ENCODE data around the gene CFDP1. TPM values are rescaled to one million over a fixed set of nuclear protein-coding genes. Genes with fewer than 3 reads are reported as not detected.

The CFDP1 gene
- total and polyA plus RNA-seq, 2 of the 13 experiments (the other 11 are each of a cell fraction or from before 2014, with no cell fraction given) = 78.6 to 153 TPM

- TF ChIP-seq, protein P1, sequence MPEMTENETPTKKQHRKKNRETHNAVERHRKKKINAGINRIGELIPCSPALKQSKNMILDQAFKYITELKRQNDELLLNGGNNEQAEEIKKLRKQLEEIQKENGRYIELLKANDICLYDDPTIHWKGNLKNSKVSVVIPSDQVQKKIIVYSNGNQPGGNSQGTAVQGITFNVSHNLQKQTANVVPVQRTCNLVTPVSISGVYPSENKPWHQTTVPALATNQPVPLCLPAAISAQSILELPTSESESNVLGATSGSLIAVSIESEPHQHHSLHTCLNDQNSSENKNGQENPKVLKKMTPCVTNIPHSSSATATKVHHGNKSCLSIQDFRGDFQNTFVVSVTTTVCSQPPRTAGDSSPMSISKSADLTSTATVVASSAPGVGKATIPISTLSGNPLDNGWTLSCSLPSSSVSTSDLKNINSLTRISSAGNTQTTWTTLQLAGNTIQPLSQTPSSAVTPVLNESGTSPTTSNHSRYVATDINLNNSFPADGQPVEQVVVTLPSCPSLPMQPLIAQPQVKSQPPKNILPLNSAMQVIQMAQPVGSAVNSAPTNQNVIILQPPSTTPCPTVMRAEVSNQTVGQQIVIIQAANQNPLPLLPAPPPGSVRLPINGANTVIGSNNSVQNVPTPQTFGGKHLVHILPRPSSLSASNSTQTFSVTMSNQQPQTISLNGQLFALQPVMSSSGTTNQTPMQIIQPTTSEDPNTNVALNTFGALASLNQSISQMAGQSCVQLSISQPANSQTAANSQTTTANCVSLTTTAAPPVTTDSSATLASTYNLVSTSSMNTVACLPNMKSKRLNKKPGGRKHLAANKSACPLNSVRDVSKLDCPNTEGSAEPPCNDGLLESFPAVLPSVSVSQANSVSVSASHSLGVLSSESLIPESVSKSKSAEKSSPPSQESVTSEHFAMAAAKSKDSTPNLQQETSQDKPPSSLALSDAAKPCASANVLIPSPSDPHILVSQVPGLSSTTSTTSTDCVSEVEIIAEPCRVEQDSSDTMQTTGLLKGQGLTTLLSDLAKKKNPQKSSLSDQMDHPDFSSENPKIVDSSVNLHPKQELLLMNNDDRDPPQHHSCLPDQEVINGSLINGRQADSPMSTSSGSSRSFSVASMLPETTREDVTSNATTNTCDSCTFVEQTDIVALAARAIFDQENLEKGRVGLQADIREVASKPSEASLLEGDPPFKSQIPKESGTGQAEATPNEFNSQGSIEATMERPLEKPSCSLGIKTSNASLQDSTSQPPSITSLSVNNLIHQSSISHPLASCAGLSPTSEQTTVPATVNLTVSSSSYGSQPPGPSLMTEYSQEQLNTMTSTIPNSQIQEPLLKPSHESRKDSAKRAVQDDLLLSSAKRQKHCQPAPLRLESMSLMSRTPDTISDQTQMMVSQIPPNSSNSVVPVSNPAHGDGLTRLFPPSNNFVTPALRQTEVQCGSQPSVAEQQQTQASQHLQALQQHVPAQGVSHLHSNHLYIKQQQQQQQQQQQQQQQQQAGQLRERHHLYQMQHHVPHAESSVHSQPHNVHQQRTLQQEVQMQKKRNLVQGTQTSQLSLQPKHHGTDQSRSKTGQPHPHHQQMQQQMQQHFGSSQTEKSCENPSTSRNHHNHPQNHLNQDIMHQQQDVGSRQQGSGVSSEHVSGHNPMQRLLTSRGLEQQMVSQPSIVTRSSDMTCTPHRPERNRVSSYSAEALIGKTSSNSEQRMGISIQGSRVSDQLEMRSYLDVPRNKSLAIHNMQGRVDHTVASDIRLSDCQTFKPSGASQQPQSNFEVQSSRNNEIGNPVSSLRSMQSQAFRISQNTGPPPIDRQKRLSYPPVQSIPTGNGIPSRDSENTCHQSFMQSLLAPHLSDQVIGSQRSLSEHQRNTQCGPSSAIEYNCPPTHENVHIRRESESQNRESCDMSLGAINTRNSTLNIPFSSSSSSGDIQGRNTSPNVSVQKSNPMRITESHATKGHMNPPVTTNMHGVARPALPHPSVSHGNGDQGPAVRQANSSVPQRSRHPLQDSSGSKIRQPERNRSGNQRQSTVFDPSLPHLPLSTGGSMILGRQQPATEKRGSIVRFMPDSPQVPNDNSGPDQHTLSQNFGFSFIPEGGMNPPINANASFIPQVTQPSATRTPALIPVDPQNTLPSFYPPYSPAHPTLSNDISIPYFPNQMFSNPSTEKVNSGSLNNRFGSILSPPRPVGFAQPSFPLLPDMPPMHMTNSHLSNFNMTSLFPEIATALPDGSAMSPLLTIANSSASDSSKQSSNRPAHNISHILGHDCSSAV (CRISPR knock-in tag; IDR thresholded peaks at IDR 0.05; ENCODE audit: borderline replicate concordance) = no peak; the same call in 1 of the 2 replicates
- peak; percentile 72 for TF ChIP-seq MXD4 (CRISPR knock-in tag; IDR thresholded peaks at IDR 0.05)
- no peak for TF ChIP-seq ZFP62 (CRISPR knock-in tag; IDR thresholded peaks at IDR 0.05)
- TF ChIP-seq HOMEZ (CRISPR knock-in tag; IDR thresholded peaks at IDR 0.05; ENCODE audit: low read depth) = peak; percentile 97
- no peak for TF ChIP-seq ZNF740 (CRISPR knock-in tag; IDR thresholded peaks at IDR 0.05)
- TF ChIP-seq ZNF549 (CRISPR knock-in tag; IDR thresholded peaks at IDR 0.05) = 0 out of 2 replicates have a peak, but pooled peaks have one; percentile 67
- TF ChIP-seq KDM1A (CRISPR knock-in tag; IDR thresholded peaks at IDR 0.05) = no peak
- TF ChIP-seq, protein P2, sequence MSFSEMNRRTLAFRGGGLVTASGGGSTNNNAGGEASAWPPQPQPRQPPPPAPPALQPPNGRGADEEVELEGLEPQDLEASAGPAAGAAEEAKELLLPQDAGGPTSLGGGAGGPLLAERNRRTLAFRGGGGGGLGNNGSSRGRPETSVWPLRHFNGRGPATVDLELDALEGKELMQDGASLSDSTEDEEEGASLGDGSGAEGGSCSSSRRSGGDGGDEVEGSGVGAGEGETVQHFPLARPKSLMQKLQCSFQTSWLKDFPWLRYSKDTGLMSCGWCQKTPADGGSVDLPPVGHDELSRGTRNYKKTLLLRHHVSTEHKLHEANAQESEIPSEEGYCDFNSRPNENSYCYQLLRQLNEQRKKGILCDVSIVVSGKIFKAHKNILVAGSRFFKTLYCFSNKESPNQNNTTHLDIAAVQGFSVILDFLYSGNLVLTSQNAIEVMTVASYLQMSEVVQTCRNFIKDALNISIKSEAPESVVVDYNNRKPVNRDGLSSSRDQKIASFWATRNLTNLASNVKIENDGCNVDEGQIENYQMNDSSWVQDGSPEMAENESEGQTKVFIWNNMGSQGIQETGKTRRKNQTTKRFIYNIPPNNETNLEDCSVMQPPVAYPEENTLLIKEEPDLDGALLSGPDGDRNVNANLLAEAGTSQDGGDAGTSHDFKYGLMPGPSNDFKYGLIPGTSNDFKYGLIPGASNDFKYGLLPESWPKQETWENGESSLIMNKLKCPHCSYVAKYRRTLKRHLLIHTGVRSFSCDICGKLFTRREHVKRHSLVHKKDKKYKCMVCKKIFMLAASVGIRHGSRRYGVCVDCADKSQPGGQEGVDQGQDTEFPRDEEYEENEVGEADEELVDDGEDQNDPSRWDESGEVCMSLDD (CRISPR knock-in tag; IDR thresholded peaks at IDR 0.05; ENCODE audit: borderline replicate concordance) = no peak; the same call in 1 of the 2 replicates
- no peak; the same call in 1 of the 2 replicates for TF ChIP-seq GZF1 (CRISPR knock-in tag; IDR thresholded peaks at IDR 0.05)
- peak; percentile 94 for TF ChIP-seq IKZF4 (CRISPR knock-in tag; IDR thresholded peaks at IDR 0.05; ENCODE audit: borderline replicate concordance, low read depth, not compliant biosample characterization)
- no peak for TF ChIP-seq RNF219 (CRISPR knock-in tag; IDR thresholded peaks at IDR 0.05)
- no peak for TF ChIP-seq MZF1 (CRISPR knock-in tag; IDR thresholded peaks at IDR 0.05; ENCODE audit: borderline replicate concordance)
Observed at GRCh38 chr16:75464122-75464918, 31.0 kb upstream of the CFDP1 start, which contains the start of gene TMEM170A (continued).

Data from HepG2 (cell line).